ENCODE results near the gene TNFSF8. TPM values are rescaled to one million over a fixed set of nuclear protein-coding genes. Genes with fewer than 3 reads are reported as not detected.

The TNFSF8 gene
- total and polyA plus RNA-seq, 9 of the 15 experiments (the other 6 are each of a cell fraction or from before 2014, with no cell fraction given), result 0.09 TPM; not detected in 8

DNA sequence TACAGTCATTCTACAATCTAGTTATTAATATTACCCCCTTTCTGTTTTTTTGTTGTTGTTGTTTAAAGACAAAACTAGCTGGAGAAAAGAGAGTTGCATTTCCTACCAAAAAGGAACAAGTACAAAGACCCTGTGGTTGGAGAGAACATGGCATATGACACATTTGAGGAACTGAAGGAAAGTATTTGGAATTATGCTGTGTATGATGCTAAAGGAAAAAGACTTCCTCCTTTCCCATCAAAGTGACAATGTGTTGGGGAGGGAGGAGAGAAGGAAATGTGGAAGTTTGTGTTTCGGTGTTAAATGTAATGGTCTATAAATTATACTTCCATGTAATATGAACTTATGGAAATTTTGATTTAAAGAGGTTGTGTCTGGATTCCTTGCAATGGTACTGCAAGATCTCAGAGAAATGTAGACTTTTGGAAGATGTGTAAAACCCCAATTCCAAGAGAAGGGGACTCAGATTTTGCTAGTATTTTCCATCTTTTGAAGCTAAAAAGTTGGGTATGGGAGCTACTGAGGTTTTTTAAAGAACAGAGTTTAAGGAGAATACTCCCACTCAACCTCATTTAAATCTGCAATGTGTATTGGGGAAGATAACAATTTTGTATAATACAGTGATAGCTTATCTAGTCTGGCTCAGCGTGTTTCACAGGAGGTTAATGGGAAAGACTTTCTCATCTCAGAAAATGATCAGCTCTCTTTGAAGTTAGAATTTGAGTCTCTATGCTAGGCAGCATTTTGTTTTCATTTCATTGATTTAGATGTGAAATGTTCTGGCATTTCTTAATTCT, 15.4 kb upstream of the TNFSF8 start:
- no TSS peak for BruUV-seq (replicated peaks)
- Histone ChIP-seq H3K9me1 (ENCODE audit: control insufficient read depth, insufficient read depth, low read length) (no peaks in the 10 kb centered on the region), H3K4me2 (ENCODE audit: insufficient read depth, low read length) (no peak overlapping the region), H3K36me3 (ENCODE audit: control insufficient read depth, insufficient read depth, low read length) (no peaks in the 10 kb centered on the region), H3K79me2 (ENCODE audit: control insufficient read depth, insufficient read depth, low read length) (no peaks in the 10 kb centered on the region), H3K9ac (ENCODE audit: insufficient read depth in 1 of 2, low read depth in 2 of 2, low read length in 2 of 2) (no peak overlapping the region), H3K4me1 (replicated peaks in 1 of 2; ENCODE audit: control insufficient read depth in 2 of 2, insufficient read depth in 2 of 2, low read length in 2 of 2) (no peaks in the 10 kb centered on the region), H3K4me3 (no peak overlapping the region), H3K9me3 (replicated peaks; ENCODE audit: control insufficient read depth, insufficient read depth, low read depth, low read length) (no peaks in the 10 kb centered on the region), H3K27me3 (ENCODE audit: control insufficient read depth in 2 of 2, insufficient read depth in 2 of 2, low read length in 2 of 2) (no peaks in the 10 kb centered on the region), H2AFZ (ENCODE audit: low read depth, low read length) (no peak overlapping the region), H3K27ac (ENCODE audit: extremely low read depth, low read depth, low read length) (no peak overlapping the region), H4K20me1 (replicated peaks; ENCODE audit: control insufficient read depth, insufficient read depth, low read length) (no peaks in the 10 kb centered on the region)
- TF ChIP-seq ZNF766 (CRISPR knock-in tag; conservative IDR thresholded peaks at IDR 0.05) (0 out of 2 replicates have a peak, but pooled peaks have one; percentile 56), MAFK (IDR thresholded peaks at IDR 0.05; ENCODE audit: low read length) (no peak), TEAD4 (IDR thresholded peaks at IDR 0.05; ENCODE audit: low read length) (peak; percentile 53; the same call in 1 of the 2 replicates), TEAD4 (CRISPR knock-in tag; IDR thresholded peaks at IDR 0.05; ENCODE audit: borderline replicate concordance) (no peak)
- 0% methylated on average over 2 of the region's 2 CpGs for WGBS (ENCODE audit: insufficient coverage, low coverage, missing lambda C conversion rate)
- ATAC-seq (no peak), FAIRE-seq (no peak), DNase-seq (ENCODE audit: extremely low read depth in 1 of 4, low spot score in 3 of 4) (no peak)
- ChIA-PET POLR2A (no interaction called here), CTCF (ENCODE audit: low intra/inter-chr PET ratio) (no interaction called here)
- in situ Hi-C loops (cut with MboI), result no loop called here
- intact Hi-C loops (cut with micrococcal nuclease), result no loop called here

GRCh38 chr9:114941376-114941775, 11.0 kb upstream of the TNFSF8 start:
- Histone ChIP-seq H3K4me3 (no peak overlapping the region), H3K79me2 (ENCODE audit: control insufficient read depth, insufficient read depth, low read length) (no peaks in the 10 kb centered on the region), H3K4me2 (ENCODE audit: insufficient read depth, low read length) (no peak overlapping the region), H3K27me3 (ENCODE audit: control insufficient read depth in 2 of 2, insufficient read depth in 2 of 2, low read length in 2 of 2) (no peaks in the 10 kb centered on the region), H3K36me3 (ENCODE audit: control insufficient read depth, insufficient read depth, low read length) (no peaks in the 10 kb centered on the region), H3K9me3 (replicated peaks; ENCODE audit: control insufficient read depth, insufficient read depth, low read depth, low read length) (no peaks in the 10 kb centered on the region), H3K4me1 (replicated peaks in 1 of 2; ENCODE audit: control insufficient read depth in 2 of 2, insufficient read depth in 2 of 2, low read length in 2 of 2) (no peaks in the 10 kb centered on the region), H3K9ac (ENCODE audit: insufficient read depth in 1 of 2, low read depth in 2 of 2, low read length in 2 of 2) (no peak overlapping the region), H4K20me1 (replicated peaks; ENCODE audit: control insufficient read depth, insufficient read depth, low read length) (no peaks in the 10 kb centered on the region), H2AFZ (ENCODE audit: low read depth, low read length) (no peak overlapping the region), H3K27ac (ENCODE audit: extremely low read depth, low read depth, low read length) (no peak overlapping the region), H3K9me1 (ENCODE audit: control insufficient read depth, insufficient read depth, low read length) (no peaks in the 10 kb centered on the region)
- FAIRE-seq (no peak), DNase-seq (ENCODE audit: extremely low read depth in 1 of 4, low spot score in 3 of 4) (no peak), ATAC-seq (no peak)
- intact Hi-C loops (cut with micrococcal nuclease) (no loop called here), in situ Hi-C loops (cut with MboI) (no loop called here)
- CTCF ChIA-PET (ENCODE audit: low intra/inter-chr PET ratio), result no interaction called here
- POLR2A ChIA-PET, result no interaction called here
- WGBS (ENCODE audit: insufficient coverage, low coverage, missing lambda C conversion rate), result 3% methylated on average over 2 of the region's 2 CpGs
- no TSS peak for BruUV-seq (replicated peaks)
- TF ChIP-seq CEBPG (CRISPR knock-in tag; IDR thresholded peaks at IDR 0.05) (no peak), CEBPG (tag; conservative IDR thresholded peaks at IDR 0.05 in 1 of 2, IDR thresholded peaks at IDR 0.05 in 1 of 2) (no peak), ARNT (IDR thresholded peaks at IDR 0.05) (no peak), RREB1 (CRISPR knock-in tag; IDR thresholded peaks at IDR 0.05) (no peak), ZNF263 (CRISPR knock-in tag; IDR thresholded peaks at IDR 0.05; ENCODE audit: borderline replicate concordance) (no peak)
